ENCODE data around the gene MRPL52.

DNA sequence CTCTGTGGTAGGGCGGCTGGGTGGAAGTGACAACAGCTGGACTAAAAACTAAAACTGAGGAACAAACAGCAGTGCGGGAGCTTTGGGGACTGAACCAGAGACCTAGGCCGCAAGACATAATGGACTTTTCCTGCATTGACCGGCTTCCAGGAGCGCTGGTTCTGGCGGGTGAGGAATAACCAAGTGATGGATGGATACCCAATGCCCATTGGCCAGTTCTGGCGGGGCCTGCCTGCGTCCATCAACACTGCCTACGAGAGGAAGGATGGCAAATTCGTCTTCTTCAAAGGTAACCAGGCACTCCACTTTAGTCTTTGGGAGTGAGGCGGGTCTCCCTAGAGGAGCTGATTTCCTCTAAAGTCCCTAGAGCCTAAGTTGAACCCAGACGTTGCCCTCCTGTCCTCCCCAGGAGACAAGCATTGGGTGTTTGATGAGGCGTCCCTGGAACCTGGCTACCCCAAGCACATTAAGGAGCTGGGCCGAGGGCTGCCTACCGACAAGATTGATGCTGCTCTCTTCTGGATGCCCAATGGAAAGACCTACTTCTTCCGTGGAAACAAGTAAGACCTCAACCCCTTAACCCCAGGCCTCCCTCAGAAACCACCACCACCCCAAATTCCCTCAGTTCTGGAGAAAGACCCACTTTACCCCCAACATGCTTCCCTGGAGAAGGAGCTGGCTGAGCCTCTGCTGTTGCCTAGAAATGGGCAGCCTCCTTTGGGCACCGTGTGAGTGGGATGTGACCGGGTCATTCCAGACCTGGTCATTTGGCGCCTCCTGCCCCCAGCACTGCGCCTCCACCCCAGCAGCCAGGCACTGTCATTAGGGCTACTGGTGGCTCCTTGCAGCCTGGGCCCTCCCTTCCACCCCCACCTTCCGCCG is 14.8 kb downstream of the MRPL52 start:
- TF ChIP-seq, protein P1, sequence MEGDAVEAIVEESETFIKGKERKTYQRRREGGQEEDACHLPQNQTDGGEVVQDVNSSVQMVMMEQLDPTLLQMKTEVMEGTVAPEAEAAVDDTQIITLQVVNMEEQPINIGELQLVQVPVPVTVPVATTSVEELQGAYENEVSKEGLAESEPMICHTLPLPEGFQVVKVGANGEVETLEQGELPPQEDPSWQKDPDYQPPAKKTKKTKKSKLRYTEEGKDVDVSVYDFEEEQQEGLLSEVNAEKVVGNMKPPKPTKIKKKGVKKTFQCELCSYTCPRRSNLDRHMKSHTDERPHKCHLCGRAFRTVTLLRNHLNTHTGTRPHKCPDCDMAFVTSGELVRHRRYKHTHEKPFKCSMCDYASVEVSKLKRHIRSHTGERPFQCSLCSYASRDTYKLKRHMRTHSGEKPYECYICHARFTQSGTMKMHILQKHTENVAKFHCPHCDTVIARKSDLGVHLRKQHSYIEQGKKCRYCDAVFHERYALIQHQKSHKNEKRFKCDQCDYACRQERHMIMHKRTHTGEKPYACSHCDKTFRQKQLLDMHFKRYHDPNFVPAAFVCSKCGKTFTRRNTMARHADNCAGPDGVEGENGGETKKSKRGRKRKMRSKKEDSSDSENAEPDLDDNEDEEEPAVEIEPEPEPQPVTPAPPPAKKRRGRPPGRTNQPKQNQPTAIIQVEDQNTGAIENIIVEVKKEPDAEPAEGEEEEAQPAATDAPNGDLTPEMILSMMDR (IDR thresholded peaks at IDR 0.05), result no peak
- TF ChIP-seq POLR2A (IDR thresholded peaks at IDR 0.05) (no peak), EP300 (IDR thresholded peaks at IDR 0.05) (no peak)

Data from ovary (tissue), 3 donors.